Stimulated activated CD4-positive, alpha-beta T cell treated with anti-CD3 and anti-CD28 coated beads, Interleukin-12 subunit alpha, Interleukin-12 subunit beta, amount 100 ng/mL, for 4 hours (primary cell): ENCODE results near the gene AKAP13.

ENCODE experiments used
- DNase-seq: peaks from one replicate; pipeline ENCODE4 v3.0.0-alpha.2; 2020

AKAP13 gene

DNA sequence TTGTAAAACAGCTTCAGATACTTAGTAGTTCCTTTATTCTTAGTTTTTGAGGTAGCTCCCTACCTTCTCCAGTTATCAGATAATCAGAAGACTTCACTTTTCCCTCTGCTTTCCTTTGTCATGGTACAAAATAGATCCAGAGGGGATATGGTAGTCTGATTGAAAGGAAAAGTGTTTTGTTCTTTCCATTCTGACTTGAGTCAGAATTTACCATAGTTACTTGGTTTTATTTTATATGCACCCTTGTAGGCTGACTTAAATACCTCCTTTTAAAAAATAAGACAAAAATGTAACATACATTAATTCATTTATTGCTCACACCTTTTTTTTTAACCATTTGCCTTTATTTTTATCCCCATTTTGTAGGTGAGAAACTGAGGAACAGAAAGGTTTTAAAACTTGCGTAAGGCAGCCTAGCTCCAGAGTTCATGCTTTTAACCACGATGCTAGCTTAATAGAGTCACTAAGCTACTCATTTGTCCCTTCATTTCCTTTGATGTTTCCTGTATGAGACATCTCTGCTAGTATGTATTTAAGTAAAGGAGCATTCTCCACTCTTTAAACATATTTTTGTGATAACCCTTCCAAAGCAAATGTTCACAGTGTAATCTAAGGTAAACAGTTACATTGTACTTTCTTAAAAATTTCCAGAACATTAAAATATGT lies 226.9 kb downstream of the AKAP13 start:
- no peak for DNase-seq

DNA sequence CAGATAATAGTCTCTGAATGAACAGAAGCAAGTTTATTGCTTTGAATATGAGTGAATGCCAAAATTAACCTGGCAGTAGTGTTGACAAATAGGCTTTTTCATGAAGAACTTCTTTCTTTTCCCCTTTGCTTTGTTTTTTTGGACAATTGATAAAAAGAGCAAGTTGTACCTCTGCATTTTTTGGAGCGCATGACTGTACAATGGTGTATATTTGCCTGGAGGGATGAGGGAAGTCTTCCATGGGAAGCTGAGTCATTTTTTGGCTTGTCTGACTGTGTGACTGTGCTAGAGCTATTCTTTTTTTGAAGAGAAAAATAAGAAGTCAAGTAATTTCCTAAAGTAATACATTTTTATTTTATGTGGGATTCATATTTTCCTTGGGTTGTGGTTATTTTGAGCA lies 227.4 kb downstream of the AKAP13 start:
- DNase-seq, result no peak

DNA sequence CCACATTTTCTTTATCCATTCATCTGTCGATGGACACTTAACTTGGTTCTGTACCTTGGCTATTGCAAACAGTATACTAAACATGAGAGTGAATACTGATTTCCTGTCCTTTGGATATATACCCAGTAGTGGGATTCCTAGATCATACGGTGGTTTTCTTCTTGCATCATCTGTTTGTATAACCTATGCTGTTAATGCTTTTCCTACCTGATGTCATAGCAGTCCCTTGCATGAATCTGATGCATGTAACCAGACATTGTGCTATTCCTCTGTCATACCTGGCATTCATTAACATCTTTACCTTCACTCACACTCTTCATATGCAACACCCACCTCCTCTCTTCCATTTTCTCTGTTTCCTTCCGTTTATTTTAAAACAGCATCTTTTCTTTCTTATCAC lies 229.1 kb downstream of the AKAP13 start:
- no peak for DNase-seq

DNA sequence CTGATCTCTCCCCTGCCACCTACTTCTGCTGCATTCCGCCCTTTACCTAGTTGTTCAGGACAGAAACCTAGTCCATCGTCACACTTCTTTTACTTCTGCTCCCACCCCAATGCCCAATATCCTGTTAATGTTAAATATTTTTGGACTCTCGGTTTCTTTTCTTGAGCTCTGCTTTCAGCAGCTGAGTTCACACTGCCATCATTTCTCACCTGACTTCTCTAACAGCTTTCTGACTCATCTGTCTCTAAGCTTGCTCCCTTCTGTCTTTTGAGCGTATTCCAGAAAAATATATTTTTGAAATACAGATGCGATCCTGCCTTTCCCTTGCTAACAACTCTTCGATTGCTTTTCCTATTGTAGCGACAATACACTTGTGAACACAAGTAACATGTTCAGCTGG lies 231.0 kb downstream of the AKAP13 start:
- DNase-seq, result no peak

DNA sequence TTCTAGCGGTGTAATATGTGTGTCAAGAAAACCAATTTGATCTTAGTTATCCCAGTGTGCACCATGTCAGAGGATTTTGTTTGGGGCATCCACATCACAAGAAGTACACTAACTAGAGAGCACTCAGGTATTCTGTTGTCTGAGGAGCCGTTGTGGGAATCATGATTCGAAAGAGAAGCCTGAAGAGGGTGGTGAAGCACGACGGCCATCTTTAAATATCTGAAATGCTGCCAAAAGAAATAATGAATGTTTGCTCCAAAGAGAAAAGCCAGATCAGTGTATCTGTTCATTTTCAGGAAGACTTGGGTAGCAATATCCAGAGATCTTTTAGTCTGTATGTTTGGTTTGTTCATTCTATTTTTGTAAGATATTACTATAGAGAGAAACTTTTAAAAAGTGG lies 233.7 kb downstream of the AKAP13 start:
- DNase-seq, result no peak

DNA sequence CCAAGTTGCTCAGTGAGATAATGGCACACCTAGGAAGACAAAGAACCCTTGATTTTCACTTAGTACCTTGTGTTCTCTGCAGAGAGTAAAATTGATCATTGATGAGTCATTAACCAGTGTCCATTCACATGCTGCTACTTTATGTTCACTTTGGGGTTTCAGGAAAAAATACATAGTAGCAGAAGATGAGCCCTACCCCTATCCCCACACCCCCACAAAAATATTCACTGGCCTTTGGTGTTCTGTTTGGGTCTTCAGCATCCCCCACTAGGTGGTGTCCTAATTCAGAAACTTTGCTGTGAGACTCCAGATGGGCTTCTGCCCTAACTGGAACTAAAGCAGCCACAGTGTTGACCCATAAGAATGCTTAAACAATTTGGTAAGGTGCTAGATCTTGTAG lies 235.5 kb downstream of the AKAP13 start:
- no peak for DNase-seq

DNA sequence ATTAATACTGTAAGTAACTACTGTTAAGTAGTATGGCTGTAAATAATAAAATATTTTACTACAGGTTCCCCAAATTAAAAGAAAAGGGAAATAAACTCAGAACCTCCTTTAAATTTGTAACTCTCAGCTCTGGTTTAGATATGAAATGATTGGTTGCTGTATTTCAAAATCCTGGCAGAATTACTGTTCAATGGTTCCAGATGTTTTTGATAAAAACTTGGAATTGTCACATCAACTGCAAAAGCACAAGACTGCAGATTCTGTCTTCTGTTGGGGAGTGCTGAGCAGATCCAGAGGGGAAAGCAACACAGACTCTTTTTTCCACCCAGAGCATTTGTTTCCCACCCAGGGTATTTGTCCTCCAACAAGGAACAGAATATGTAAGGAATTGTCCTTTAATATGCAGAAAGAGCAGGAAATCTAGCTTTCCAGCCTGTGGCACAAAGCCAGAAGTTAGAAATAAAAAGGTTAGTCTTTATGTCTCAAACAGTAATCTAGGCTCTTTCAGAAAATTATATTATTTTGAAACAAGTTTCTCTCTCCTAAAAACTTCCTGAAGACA lies 236.2 kb downstream of the AKAP13 start:
- no peak for DNase-seq

DNA sequence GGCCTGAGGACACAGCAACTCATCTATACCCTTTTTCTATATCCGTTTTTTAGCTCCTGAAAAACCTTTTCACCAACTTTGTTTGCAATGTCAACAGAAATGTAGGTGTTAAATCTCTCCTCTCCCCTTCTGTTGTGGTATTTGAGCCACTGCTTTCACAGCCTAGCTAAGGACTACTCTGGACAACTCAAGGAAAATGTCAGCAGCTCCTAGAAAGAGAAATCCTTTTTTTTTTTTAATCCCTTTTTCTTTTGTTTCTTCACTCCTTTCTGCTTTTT lies 237.8 kb downstream of the AKAP13 start:
- no peak for DNase-seq

DNA sequence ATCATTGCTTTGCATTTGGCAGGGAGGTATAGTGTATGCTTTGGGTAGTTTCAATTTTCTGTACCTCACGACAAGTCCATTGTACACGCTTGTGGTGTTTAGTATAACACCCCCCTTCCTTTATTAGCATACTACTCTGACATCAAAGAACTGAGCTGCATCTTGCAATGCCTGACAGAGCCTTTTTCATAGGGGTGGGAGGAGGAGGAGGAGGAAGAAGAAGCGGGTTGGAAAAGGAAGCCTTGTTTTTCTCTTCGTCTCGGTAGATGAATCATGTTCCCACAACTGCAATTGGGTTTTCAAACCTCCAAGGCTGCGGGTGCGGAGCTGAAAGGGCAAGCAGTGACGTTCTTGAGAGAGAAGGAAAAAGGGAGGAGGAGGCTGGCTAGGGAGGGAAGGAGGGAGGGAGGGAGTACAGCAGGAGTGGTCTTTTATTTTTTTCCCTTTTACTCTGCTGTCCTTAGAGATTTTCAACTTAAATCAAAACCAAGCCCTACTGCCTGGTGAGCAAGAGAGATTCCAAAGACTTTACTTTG lies 238.6 kb downstream of the AKAP13 start:
- peak; percentile 49 for DNase-seq

DNA sequence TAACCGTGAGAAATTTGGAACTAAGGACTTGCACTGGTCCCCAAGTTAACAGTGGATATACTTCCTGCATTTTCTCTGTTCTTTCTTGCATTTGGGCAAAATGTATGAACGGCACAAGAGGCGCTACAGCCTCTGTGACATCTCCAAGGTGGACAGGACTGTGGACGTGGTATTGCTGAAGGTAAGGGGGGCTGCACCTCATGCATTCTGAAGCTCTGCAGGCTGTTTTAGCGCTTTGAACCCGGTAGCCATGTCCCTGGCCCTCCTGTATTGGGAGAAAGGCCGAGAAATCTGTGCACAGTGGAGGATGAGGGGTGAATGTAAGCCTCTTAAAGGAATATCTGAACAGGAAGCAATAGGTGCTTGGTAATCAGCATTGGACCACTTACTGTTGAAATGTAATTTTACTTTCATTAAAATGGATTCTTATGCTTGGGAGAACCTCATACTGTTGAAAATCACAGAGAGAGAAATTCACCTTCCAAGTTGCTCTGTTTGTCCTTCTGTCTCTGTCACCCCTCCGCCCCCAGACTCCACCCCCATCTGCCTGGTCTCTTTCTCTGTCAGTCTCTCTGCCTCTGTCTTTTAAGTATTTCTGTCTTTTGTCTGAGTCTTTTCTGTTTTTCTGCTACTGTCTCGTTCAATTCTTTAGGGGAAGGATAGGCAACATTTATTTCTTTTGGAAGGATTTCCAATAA lies 239.7 kb downstream of the AKAP13 start:
- DNase-seq, result peak; percentile 13

DNA sequence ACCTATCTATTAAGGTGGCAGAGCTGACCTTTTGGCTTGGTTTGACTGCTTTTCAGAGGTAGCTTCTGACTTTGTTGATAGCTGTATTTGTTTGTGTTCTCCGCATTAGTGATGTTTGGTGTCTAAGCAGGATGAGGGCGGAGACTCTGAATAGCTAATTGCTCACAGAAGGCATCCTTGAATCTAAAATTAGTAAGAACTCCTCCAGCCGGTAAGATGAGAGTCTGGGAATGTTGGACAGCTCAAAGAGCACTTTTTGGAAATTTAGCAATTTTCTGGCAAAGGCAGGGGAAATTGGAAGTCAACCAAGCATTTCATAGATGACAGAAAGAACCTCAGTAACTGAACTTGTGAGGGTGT lies 240.3 kb downstream of the AKAP13 start:
- DNase-seq, result no peak

DNA sequence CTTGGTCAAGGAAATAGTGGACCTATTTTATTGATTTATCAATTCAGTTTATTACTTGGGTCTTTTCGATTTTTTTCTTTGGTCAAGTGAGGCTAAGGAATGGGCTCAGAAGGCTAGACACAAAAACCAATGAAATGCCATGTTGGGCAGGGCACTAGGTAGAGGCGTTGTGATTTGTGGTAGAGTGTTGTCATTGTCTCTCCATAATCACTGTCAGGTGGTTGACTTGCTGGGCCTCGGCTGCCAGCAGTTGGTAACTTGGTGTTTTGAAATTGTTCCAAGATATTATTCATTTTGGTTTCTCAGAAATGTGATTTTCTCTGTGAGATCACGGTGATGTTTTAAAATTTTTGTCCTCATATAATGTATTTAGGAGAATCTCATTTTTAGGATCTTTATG lies 240.7 kb downstream of the AKAP13 start:
- no peak for DNase-seq

DNA sequence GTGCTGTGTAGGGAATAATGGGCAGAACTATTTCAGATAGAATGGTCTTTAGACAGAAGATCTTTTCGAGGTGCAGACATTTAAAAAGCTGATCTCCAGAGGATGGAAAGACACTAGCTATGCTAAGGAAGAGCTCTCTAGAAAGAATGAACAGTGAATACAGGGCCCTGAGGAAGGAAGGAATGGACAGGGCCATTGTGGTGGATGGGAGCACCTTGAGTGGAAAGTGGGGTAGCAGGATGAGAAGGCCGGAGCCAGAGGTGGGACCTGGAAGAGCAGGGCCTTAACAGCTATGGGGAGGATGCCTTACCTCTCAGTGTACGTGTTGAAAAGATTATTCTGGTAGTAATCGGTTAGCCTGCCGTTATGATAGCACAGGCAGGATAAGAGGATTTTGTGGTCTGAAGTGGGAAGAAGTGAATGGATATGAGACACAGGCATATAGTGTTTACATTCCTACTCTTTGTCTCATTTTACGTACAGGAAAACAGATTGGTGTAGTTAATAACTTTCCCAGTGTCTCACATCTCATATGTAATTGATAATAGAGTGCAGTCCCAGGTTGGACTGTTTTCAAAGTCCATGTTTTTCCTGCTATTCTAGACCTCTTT lies 241.9 kb downstream of the AKAP13 start:
- no peak for DNase-seq

DNA sequence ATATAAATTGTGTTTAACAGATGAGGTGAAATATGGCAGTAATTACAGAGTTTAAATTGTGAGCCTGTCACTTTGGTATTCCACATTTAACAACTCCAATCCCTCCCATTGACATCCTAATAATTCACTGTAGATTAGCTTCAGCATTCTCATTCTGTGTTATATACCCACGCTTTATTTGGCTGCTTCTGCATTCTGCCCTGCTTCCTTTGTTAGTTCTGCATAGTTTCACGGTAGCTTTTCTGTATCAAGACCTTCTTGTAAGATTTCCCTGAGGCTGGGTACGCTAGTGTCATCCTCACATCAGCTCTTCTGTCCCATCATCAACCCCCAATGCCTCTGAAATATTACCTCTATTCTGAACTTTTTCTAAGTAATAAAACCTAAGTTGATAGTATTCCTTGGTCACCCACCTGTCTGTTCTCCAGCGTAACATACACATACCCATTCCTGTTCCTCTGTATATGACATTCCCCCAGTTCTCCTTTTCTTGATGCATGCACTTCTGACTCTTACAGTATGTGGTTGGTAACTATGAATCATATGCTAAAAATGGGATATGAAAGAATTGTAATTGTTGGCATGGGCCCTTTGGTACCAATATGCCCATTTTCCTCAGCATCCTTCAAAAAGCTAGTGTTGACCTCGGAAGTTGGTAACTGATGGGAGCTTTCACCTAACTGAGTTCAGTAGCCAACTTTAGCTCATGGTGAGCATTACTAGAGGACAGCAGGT lies 243.1 kb downstream of the AKAP13 start:
- DNase-seq, result no peak

DNA sequence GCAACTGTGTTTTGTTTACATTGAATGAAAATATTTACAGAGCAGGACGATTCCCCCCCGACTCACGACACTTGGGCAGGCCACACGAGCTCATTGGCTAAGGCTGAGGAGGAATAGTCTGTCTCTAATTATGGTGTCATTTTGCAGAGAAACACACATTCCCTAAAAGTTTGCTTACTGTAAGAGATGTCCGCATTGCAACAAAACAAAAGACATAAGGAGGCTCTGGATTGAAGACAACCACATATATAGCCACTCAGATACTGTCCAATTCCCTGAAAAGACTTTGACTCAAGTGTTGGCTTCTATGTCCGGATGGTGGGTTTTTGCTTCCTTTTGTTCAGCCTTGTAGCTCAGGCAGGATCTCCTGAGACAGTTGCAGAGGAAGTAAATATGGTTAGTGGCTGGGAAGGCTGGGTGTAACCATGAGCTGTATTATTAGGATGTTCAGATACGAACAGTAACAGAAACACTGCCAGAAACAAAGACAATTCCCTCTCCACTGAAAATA lies 243.9 kb downstream of the AKAP13 start:
- DNase-seq, result no peak

DNA sequence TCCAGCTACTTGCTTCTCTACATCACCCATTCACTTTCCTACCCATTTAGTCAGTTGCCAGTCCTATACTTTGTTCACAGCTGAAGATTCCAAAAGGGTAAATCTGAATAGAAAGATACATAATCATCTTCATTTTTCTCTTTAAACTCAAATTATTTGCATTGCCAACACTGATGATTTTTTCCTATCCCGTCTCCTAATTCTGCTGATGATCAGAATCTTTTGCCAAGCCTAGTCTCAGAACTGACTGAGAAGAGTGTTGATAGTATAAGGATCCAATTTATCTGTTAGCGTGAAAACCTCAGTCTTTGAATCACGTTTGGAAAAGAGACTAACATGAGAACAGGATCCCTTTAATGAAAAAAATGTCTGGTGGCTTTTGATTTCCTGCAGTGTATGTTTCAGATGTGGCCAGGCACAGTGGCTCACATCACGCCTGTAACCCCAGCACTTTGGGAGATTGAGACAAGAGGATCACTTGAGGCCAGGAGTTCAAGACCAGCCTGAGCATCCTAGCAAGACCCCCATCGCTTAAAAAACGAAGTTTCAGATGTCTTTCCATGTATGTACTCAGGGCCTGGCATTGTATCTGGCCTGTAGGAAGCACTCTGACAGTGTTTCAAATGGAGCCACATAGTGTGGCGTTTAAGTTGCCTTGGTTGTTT lies 244.9 kb downstream of the AKAP13 start:
- DNase-seq, result no peak

DNA sequence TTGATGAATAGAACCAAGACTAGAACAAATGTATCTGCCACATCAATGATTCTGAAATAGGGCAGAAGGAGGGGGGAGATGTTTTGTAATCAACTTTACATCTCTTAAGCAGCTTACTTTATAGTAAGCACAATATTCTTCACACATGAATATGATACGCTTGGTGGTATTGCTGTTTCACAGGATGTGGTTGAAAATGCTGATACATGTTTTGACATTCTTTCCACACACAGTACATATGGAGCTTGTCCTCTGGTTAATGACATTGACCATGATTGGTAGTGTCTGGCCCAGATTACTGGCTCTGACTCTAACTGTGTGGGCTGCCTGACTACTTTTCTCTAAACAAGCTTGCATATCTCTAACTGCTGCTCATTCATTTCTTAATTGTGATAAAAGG lies 245.5 kb downstream of the AKAP13 start:
- DNase-seq, result no peak

DNA sequence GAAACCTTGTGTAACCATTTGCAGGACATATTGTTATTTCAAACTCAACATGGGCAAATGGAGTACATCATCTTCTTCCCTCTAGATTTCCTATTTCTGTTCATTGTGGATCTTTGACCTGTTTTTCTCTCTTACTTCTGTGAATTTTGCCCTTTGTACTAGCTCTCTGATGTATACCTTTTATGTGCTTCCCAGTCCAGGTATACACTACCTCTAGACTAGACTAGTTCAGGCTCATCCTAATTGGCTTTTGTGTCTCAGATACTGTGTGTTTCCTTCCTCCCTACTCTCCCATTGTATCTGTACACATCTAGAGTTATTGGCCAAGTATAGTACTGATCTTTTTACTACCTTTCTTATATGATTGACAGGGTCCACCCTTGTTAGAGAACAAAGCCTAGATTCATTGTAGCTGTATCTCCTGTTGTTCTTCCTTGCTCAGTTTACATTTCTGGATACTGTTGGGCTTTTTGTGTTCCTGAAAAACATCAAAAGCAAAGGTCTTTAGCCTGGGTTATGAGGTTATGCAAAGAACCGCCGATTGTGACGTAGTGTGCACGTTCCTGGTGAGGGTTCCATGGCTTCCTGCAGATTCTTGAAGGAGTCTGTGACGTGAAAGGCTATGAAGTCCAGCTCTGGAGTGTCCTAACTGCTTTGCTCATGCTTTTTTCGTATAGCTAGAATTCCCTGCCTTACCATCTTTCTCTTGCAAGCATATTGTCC lies 247.0 kb downstream of the AKAP13 start:
- DNase-seq, result no peak

DNA sequence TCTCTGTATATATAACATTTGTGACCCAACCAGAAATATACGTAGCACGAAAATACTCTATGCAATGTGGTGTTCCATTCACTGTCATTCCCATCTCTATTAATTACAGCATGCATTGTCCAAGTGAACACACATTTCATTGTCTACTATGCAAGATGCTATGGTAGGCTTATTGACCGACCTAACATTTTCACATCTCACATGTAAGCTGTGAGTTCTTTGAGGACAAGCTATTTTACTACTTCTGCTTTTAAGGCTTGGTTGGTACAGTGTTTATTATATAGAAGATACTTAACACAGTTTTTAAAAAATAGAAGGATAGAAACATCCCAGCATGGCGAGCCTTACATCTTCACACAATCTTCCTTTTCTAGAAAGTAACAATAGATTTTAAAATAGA lies 249.9 kb downstream of the AKAP13 start:
- DNase-seq, result no peak

DNA sequence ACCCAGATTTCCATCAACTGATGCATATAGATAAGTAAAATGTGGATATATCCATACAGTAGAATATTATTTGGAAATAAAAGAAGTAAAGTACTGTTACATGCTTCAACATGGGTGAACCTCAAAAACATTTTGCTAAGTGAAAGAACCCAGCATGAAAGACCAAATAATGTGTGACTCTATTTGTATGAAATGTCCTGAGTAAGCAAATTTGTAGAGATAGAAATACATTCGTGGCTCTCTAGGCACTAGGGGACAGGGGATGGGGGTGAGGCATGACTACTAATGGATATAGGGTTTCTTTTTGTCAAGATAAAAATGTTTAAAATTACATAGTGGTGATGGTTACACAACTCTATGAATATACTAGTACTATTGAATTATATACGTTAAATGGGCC lies 250.6 kb downstream of the AKAP13 start:
- DNase-seq, result no peak

DNA sequence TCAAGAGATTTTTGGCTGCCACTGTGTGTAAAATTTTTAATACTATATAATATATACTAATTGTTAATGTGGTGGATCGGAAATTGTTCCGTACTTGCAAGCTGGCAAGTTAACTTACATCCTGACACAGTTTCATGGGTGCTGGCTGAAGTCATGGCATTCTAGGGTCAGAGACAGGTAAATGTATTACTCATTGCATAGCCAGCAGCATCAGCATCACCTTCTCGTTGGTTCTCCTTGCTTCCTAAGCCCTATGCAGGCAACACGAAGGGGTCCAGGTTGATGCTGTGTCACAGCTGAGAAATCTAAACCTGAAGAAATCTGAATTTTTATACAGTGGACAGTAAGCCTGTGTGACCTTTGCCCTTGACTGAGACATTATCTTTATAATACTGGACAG lies 251.6 kb downstream of the AKAP13 start:
- DNase-seq, result no peak

DNA sequence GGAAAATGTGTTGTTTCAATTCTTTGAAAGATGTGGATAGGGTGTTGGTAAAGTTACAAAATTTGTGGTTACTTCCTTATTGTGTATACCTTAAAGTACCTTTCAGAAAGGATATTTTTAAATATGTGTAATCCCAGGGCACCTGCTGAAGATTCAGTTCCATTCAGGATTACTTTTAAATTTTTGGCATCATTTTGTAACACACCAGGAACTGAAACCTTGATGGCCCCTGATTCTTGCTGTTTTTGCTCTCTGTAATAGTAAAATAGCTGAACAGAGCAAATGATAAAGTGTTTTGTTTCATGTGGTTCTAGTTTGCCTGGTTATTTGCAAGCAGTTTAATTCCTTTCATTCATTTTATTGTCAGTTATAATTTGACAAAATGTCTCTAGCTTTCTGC lies 253.5 kb downstream of the AKAP13 start:
- no peak for DNase-seq
